HUES48 (cell line): Measurements from ENCODE around the gene AUTS2.
"Not testable (repeated sequence)": the region's sequence is repeated elsewhere in the genome, so short reads cannot be mapped to it uniquely, and the experiment has no call there.

ENCODE experiments used
- H3K27ac ChIP-seq: one replicate; pipeline ENCODE4 v1.7.0; 2013; ENCODE audit warnings: low read depth, low read length, inconsistent platforms
- H3K27me3 ChIP-seq: 2 replicates; pipeline ENCODE4 v1.6.1; 2013; ENCODE audit warnings: mild to moderate bottlenecking, low read length; ENCODE audit not compliant: control insufficient read depth, insufficient read depth
- H3K36me3 ChIP-seq: 2 replicates; pipeline ENCODE4 v1.6.1; 2013; ENCODE audit warnings: low read length; ENCODE audit not compliant: control insufficient read depth, insufficient read depth
- H3K4me1 ChIP-seq: 2 replicates; pipeline ENCODE4 v1.6.1; 2013; ENCODE audit warnings: mild to moderate bottlenecking, low read length; ENCODE audit not compliant: control insufficient read depth, insufficient read depth
- H3K4me3 ChIP-seq: 2 replicates; pipeline ENCODE4 v1.5.1; 2013; ENCODE audit warnings: mild to moderate bottlenecking, low read depth, low read length
- H3K9ac ChIP-seq: 2 replicates; pipeline ENCODE4 v1.6.1; 2013; ENCODE audit warnings: mild to moderate bottlenecking, low read depth, low read length, moderate library complexity
- H3K9me3 ChIP-seq: 2 replicates; pipeline ENCODE4 v1.6.1; 2013; ENCODE audit warnings: low read length; ENCODE audit not compliant: control insufficient read depth, insufficient read depth

Gene AUTS2

DNA sequence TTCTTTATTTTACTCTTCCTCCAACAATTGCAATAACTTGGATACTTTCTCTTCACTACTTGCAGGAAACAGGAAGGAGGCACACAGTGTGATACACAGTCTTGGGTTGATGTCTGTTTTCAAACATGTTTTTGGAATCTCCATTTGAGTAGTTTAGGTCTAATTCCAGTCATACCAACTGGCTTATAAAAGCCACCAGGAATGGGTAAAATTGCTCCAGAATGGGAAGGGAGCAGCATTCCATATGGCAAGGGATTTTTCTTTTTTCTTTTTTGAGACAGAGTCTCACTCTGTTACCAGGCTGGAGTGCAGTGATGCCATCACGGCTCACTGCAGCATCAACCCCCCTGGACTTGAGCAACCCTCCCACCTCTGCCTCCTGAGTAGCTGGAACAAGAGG lies 988.5 kb downstream of the AUTS2 start:
- Histone ChIP-seq H3K4me1 (peaks cover 67% of the 10 kb centered on the region), H3K27me3 (0 out of 2 replicates have a peak, but pooled peaks cover 3% of the 10 kb centered on the region), H3K27ac (no peak overlapping the region), H3K36me3 (no peaks in the 10 kb centered on the region), H3K9me3 (no peaks in the 10 kb centered on the region), H3K4me3 (no peak overlapping the region), H3K9ac (no peak overlapping the region)

DNA sequence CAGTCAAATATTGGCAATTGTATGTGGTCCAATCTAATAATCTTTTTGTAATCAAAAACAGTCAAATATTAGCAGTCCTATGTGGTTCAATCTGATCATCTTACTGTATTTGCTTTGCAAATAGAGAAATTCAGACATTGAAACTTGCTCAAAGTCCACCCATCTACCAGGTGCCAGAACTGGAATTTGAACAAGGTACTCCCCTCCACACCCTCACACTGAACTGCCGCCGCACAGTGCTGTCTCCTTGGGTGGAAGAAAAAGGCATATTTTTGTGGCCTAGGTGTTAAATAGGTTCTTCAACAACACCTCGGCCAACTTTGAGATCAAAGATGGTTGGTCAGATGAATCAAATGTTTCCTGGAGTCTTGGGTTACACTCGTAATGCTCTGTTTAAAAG lies 989.5 kb downstream of the AUTS2 start:
- Histone ChIP-seq H3K36me3 (no peaks in the 10 kb centered on the region), H3K27ac (no peak overlapping the region), H3K9ac (no peak overlapping the region), H3K4me1 (peaks cover 59% of the 10 kb centered on the region), H3K4me3 (no peak overlapping the region), H3K27me3 (0 out of 2 replicates have a peak, but pooled peaks cover 3% of the 10 kb centered on the region), H3K9me3 (no peaks in the 10 kb centered on the region)

DNA sequence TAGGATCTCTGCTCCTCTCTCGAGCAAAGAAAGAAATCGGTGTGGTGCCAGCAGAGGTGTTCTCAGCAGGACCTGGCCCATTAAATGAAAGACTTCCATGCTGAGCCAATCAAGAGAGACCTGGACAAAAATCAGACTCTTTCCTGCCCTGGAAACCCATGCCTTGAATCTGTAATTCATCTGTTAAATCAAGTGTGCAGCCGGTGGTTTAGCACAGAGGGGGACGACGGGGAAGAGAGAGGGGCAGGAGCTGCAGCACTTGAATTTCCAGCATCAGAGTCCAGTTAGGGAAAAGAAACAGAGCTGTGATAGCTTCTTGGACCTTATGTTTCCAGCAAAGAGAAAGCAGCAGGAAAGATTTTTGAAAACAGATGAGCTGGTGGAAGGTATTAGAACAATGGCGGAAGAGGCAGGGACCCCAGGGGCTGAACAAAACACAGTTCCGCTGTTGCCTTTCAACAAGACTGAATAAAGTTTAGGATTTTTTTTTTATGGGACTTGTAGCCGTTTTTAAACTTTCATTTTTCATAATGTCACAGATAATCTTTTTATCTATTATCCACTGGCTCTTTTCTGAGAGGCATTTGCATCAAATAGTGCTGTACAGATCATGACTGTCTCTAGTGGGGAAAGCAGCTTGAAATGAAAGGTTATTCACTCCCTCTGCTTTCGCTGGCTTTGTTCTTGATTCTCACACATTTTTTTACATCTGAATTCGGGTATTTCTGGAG lies 990.1 kb downstream of the AUTS2 start:
- H3K4me1 ChIP-seq = peaks cover 53% of the 10 kb centered on the region
- no peak overlapping the region for H3K9ac ChIP-seq
- H3K4me3 ChIP-seq = no peak overlapping the region
- peak overlapping the region; percentile 34 for H3K27ac ChIP-seq
- 0 out of 2 replicates have a peak, but pooled peaks cover 3% of the 10 kb centered on the region for H3K27me3 ChIP-seq
- no peaks in the 10 kb centered on the region for H3K36me3 ChIP-seq
- H3K9me3 ChIP-seq = no peaks in the 10 kb centered on the region

DNA sequence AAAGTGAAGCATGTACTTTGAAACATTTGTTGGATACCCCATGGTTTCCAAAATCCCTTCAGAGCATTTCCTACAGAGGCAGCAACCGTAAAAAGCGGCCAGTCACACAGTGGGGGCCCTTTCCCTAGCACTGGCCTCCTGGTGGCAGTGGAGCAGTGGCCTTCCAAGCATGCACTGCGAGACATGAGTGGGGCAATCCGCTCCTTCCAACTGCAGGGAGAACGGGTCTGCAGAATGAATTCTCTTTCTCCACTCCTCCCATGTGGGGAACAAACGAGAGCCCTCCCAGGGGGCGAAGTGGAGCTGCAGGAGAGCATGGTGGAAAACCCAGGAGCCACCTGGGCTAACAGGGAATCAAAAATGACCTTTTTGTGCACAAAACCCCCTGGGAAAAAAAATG lies 990.7 kb downstream of the AUTS2 start:
- Histone ChIP-seq H3K4me3 (no peak overlapping the region), H3K9me3 (no peaks in the 10 kb centered on the region), H3K9ac (no peak overlapping the region), H3K4me1 (peaks cover 47% of the 10 kb centered on the region), H3K27me3 (peaks cover 4% of the 10 kb centered on the region; the same call in 1 of the 2 replicates), H3K27ac (peak overlapping the region; percentile 34), H3K36me3 (no peaks in the 10 kb centered on the region)

GRCh38 chr7:70589590-70589989 lies 991.3 kb downstream of the AUTS2 start:
- H3K4me1 ChIP-seq = peaks cover 41% of the 10 kb centered on the region
- no peaks in the 10 kb centered on the region for H3K36me3 ChIP-seq
- H3K27me3 ChIP-seq = peaks cover 10% of the 10 kb centered on the region; the same call in 1 of the 2 replicates
- H3K4me3 ChIP-seq = no peak overlapping the region
- H3K9me3 ChIP-seq = no peaks in the 10 kb centered on the region
- H3K9ac ChIP-seq = no peak overlapping the region
- H3K27ac ChIP-seq = no peak overlapping the region

- Histone ChIP-seq H3K27ac (no peak overlapping the region), H3K4me3 (no peak overlapping the region), H3K27me3 (peaks cover 17% of the 10 kb centered on the region), H3K4me1 (peaks cover 37% of the 10 kb centered on the region), H3K9ac (no peak overlapping the region), H3K36me3 (no peaks in the 10 kb centered on the region), H3K9me3 (no peaks in the 10 kb centered on the region)
Observed at GRCh38 chr7:70590126-70590854, 992.0 kb downstream of the AUTS2 start.

DNA sequence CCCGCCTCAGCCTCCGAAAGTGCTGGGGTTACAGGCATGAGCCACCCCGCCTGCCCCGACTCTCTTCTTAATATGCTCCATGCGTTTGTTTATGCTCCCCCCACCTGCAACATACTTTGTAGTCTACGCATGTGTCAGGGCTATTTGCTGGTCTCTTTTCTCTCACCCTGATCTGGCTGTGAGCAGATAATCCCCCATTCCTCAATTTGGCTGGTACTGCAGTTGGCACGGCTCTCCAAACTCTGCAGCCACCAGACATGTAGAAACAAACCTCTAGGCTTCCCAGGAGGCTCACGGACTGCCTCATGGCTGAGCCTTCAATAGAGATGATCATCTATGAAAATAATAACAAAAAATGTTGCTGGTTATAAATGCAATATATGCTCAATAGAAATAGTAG lies 993.4 kb downstream of the AUTS2 start:
- Histone ChIP-seq H3K9ac (no peak overlapping the region), H3K4me3 (no peak overlapping the region), H3K4me1 (peaks cover 39% of the 10 kb centered on the region), H3K27ac (no peak overlapping the region), H3K36me3 (no peaks in the 10 kb centered on the region), H3K9me3 (no peaks in the 10 kb centered on the region), H3K27me3 (peaks cover 29% of the 10 kb centered on the region)

DNA sequence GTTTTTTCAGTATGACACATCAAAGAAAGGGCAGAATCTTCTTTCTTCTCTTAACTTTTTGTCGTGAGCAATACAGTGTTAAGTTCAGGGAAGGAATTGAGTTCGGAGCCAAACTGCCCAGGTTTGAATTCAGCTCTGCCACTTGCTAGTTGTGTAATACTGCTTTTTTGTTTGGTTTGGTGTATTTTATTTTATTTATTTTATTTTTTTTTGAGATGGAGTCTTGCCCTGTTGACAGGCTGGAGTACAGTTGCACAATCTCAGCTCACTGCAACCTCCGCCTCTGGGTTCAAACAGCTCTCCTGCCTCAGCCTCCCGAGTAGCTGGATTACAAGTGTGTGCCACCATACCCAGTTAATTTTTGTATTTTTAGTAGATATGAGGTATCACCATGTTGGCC lies 993.9 kb downstream of the AUTS2 start:
- no peak overlapping the region for H3K27ac ChIP-seq
- peaks cover 40% of the 10 kb centered on the region for H3K4me1 ChIP-seq
- peaks cover 35% of the 10 kb centered on the region for H3K27me3 ChIP-seq
- H3K9ac ChIP-seq = no peak overlapping the region
- H3K36me3 ChIP-seq = no peaks in the 10 kb centered on the region
- H3K9me3 ChIP-seq = no peaks in the 10 kb centered on the region
- H3K4me3 ChIP-seq = no peak overlapping the region

GRCh38 chr7:70594170-70594569 lies 995.9 kb downstream of the AUTS2 start:
- peaks cover 26% of the 10 kb centered on the region for H3K4me1 ChIP-seq
- H3K27ac ChIP-seq = no peak overlapping the region
- no peaks in the 10 kb centered on the region for H3K36me3 ChIP-seq
- no peak overlapping the region for H3K4me3 ChIP-seq
- peaks cover 52% of the 10 kb centered on the region for H3K27me3 ChIP-seq
- no peak overlapping the region for H3K9ac ChIP-seq
- no peaks in the 10 kb centered on the region for H3K9me3 ChIP-seq

DNA sequence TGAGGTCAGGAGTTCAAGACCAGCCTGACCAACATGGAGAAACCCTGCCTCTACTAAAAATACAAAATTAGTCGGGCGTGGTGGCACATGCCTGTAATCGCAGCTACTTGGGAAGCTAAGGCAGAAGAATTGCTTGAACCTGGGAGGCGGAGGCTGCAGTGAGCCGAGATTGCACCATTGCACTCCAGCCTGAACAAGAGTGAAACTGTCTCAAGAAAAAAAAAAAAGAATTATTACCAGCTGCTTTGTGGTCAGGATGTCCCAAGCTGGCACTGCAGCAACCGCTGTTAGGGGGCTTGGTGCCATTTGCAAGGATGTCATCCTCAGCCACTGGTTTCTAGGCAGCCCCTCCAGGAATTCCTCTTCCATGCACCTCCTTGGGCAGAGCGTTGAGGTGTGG lies 996.6 kb downstream of the AUTS2 start:
- not testable (repeated sequence) for H3K9ac ChIP-seq, H3K9me3 ChIP-seq, H3K4me3 ChIP-seq, H3K36me3 ChIP-seq, H3K27ac ChIP-seq
- Histone ChIP-seq H3K4me1 (peaks cover 32% of the 10 kb centered on the region), H3K27me3 (peaks cover 59% of the 10 kb centered on the region)

- no peaks in the 10 kb centered on the region for H3K36me3 ChIP-seq
- H3K27me3 ChIP-seq = peaks cover 61% of the 10 kb centered on the region
- no peak overlapping the region for H3K27ac ChIP-seq
- H3K9me3 ChIP-seq = no peaks in the 10 kb centered on the region
- no peak overlapping the region for H3K9ac ChIP-seq
- peaks cover 33% of the 10 kb centered on the region for H3K4me1 ChIP-seq
- peak overlapping the region; percentile 85 for H3K4me3 ChIP-seq
Observed at GRCh38 chr7:70595370-70595754, 997.1 kb downstream of the AUTS2 start.
